Measurements from ENCODE around the gene GANAB.

DNA sequence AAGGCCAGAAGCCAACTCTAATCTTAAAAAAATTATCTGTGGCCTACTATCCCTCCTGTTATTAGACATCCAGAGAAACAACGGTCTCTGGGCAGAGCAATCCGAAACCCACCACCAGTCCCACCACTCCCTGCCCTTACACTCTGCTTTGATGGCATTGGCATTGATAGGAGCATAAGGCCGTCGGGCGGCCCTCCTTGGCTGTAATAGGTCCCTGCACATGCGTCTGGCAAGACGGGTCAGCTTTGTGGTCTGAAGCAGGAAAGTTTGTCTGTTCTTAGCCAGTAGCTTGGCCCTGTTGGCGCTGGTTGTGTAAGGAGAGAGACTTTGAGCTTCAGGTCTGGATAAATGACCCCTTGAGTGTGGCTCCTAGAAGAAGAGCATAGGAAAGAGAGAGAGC lies 51.3 kb downstream of the GANAB start:
- TF ChIP-seq CTCF (conservative IDR thresholded peaks at IDR 0.05; ENCODE audit: low read length) (no peak), EZH2phosphoT487 (IDR thresholded peaks at IDR 0.05; ENCODE audit: borderline replicate concordance) (no peak)
